ENCODE results near the gene SFT2D3. TPM values are rescaled to one million over a fixed set of nuclear protein-coding genes. Genes with fewer than 3 reads are reported as not detected.

Gene SFT2D3
- total and polyA plus RNA-seq, 2 experiments from 2014 or later: 1.6 to 10.7 TPM

DNA sequence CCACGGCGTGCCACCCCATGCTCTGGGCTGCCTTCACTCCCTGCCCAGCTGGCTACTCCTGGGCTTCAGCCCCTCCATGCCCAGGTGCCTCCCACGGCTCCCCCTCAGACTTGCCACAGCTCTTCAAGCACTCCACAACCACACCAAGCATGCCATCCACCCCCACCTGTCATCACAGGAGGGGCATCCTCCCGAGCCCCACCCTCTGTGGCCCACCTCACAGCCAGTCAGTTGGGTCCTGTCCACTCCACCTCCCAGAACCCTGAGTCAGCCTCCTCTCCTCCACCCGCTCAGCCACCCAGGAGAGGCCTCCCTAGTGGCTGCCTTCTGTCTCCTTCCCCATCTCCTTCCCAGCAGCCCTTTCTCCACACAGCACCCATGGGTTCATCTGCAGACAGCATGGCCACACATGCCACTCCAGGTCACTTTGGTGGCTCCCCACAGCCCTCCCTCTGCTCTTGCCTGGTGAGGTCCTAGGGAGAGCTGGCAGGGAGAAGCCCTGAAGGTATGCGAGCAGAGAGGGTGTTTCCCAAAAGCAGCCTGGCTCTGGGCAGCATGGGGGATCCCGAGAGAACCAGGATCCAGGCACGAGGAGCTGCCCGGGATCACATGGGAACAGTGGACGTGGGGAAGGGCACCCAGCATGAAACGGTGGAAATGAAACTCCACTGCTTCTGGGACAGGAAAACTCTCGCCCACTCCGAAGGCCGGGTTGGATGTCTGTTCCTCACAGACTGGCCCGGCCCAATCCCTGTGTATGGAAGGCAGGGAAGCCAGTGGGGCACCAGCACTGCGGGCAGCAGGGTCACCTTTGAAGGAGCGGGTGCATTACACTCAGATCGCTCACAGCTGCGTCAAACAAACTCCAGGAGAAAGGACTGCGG is 28.7 kb upstream of the SFT2D3 start:
- Histone ChIP-seq H3K27ac (no peak overlapping the region), H3K27me3 (peaks cover 30% of the 10 kb centered on the region), H3K4me3 (no peak overlapping the region)

DNA sequence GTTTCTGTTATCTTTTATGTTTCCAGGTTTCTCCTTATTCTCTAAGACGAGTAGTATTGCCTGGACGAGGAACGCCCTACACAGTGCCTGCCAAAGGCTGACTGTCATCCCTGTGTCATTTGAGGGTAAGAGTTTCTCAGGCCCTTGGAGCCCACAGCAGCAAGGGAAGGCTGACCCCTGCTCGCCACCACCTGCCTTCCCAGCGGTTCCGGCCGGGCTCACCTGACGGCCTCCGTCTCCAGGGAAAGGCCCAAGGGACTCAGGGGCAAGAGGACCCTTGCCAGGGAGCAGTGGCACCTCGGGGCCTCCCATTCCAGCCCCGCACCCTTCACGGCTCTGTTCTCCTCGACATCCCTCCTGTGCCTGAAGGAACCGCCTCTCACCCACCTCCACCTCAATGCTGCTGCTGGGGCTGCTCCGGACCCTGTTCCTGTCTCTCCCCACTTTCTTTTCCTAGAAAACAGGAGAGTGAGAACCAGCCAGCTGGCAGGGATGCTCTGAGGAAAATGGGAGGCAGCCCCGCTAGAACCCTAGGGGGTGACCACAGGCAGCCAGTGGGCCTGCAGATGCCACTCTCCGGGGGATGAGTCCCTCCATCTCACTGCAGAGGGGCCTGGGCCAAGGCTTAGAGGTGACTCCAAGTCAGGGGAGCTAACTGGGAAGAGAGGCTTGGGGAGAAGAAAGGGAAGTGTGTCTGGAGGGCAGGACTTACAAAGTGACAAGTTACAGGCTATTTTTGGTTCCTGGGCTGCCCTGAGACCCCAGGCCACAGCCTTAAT is 27.8 kb upstream of the SFT2D3 start:
- Histone ChIP-seq H3K4me1 (ENCODE audit: insufficient read depth) (no peaks in the 10 kb centered on the region), H4K20me1 (ENCODE audit: insufficient read depth, poor library complexity, severe bottlenecking) (no peaks in the 10 kb centered on the region), H3K36me3 (replicated peaks; ENCODE audit: insufficient read depth, low read depth) (no peaks in the 10 kb centered on the region), H3K9me3 (ENCODE audit: low read depth) (no peaks in the 10 kb centered on the region), H3K9me2 (replicated peaks; ENCODE audit: insufficient read depth) (no peaks in the 10 kb centered on the region), H3K79me2 (no peaks in the 10 kb centered on the region), H3K4me2 (peak overlapping the region; percentile 100), H3K27ac (no peak overlapping the region), H3K4me3 (no peak overlapping the region), H2AFZ (no peak overlapping the region), H3K27me3 (peaks cover 38% of the 10 kb centered on the region)
- peak; percentile 3 for DNase-seq (ENCODE audit: low spot score)
- WGBS (ENCODE audit: low lambda C conversion rate, missing lambda C conversion rate): 91% methylated on average over 17 of the region's 17 CpGs
- TF ChIP-seq, protein P1, sequence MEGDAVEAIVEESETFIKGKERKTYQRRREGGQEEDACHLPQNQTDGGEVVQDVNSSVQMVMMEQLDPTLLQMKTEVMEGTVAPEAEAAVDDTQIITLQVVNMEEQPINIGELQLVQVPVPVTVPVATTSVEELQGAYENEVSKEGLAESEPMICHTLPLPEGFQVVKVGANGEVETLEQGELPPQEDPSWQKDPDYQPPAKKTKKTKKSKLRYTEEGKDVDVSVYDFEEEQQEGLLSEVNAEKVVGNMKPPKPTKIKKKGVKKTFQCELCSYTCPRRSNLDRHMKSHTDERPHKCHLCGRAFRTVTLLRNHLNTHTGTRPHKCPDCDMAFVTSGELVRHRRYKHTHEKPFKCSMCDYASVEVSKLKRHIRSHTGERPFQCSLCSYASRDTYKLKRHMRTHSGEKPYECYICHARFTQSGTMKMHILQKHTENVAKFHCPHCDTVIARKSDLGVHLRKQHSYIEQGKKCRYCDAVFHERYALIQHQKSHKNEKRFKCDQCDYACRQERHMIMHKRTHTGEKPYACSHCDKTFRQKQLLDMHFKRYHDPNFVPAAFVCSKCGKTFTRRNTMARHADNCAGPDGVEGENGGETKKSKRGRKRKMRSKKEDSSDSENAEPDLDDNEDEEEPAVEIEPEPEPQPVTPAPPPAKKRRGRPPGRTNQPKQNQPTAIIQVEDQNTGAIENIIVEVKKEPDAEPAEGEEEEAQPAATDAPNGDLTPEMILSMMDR (IDR thresholded peaks at IDR 0.05; ENCODE audit: poor library complexity): no peak
- TF ChIP-seq EZH2 (IDR thresholded peaks at IDR 0.05; ENCODE audit: borderline replicate concordance): no peak
- TF ChIP-seq EZH2phosphoT487 (IDR thresholded peaks at IDR 0.05; ENCODE audit: low read depth, severe bottlenecking, unreplicated experiment): no peak

More for the DNA sequence above, 28.7 kb upstream of the SFT2D3 start:
- Histone ChIP-seq H3K4me1 (ENCODE audit: insufficient read depth) (no peaks in the 10 kb centered on the region), H2AFZ (no peak overlapping the region), H3K9me3 (ENCODE audit: low read depth) (no peaks in the 10 kb centered on the region), H3K36me3 (replicated peaks; ENCODE audit: insufficient read depth, low read depth) (no peaks in the 10 kb centered on the region), H3K9me2 (replicated peaks; ENCODE audit: insufficient read depth) (no peaks in the 10 kb centered on the region), H3K4me2 (no peak overlapping the region), H4K20me1 (ENCODE audit: insufficient read depth, poor library complexity, severe bottlenecking) (no peaks in the 10 kb centered on the region), H3K79me2 (no peaks in the 10 kb centered on the region)
- 88% methylated on average over 20 of the region's 20 CpGs for WGBS (ENCODE audit: low lambda C conversion rate, missing lambda C conversion rate)
- DNase-seq (ENCODE audit: low spot score): peak; percentile 4
- TF ChIP-seq EZH2phosphoT487 (IDR thresholded peaks at IDR 0.05; ENCODE audit: low read depth, severe bottlenecking, unreplicated experiment) (no peak), EZH2 (IDR thresholded peaks at IDR 0.05; ENCODE audit: borderline replicate concordance) (no peak)
- TF ChIP-seq, protein P1 (IDR thresholded peaks at IDR 0.05; ENCODE audit: poor library complexity): no peak

DNA sequence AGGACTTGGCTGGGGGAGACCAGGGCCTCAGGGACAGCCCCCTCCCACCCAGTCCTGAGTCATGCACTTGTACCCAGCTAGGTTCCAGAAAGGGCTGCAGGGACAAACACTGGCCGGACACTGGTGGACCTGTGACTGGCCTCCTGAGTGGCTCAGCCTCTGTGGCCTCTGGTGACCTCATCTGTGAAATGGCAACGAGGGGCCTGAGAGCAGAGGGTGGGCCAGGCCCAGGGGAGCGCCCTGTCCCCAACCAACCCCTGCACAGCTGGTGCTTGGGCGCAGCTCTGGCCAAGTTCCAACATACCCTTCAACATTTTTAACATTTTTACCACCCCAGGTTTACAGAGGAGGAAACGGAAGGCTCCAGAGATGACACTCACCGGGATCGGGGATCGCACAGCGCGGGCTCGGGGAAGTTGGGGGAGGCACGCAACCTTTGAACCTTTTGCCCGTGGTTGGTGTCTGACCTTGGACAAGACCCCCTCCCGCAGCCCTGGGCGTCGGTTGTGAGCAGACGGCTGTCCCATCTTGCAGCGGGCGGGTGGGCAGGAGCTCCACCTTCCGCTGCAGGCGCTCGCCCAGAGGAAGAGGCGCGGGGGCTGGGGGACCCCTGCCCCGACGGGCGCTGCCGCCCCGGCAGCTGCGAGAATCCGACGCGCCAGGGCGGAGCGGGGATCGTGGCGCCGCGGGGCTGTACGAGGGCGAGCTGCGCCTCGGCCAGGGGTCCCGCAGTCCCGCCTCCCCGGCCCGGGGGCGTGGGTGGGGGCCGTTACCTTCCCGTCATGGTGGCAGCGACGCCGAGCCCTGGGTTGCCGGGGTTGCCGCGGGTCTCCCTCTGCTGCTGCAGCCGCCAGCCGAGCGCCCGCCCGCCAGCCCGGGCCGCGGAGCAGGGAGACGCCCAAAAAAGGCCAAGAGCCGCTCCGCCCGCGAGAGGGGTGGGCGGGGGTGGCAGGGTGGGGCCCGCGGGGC is 26.8 kb upstream of the SFT2D3 start:
- H2AFZ ChIP-seq: no peak overlapping the region
- no peak for DNase-seq (ENCODE audit: low spot score)
- H3K27me3 ChIP-seq: peaks cover 38% of the 10 kb centered on the region
- peak overlapping the region; percentile 100 for H3K4me2 ChIP-seq
- no peaks in the 10 kb centered on the region for H3K79me2 ChIP-seq
- WGBS (ENCODE audit: low lambda C conversion rate, missing lambda C conversion rate): 18% methylated on average over 27 of the region's 72 CpGs
- H3K27ac ChIP-seq: no peak overlapping the region
- H3K36me3 ChIP-seq (replicated peaks; ENCODE audit: insufficient read depth, low read depth): no peaks in the 10 kb centered on the region
- no peaks in the 10 kb centered on the region for H3K4me1 ChIP-seq (ENCODE audit: insufficient read depth)
- peak overlapping the region; percentile 42 for H3K4me3 ChIP-seq
- H3K9me3 ChIP-seq (ENCODE audit: low read depth): no peaks in the 10 kb centered on the region
- H4K20me1 ChIP-seq (ENCODE audit: insufficient read depth, poor library complexity, severe bottlenecking): no peaks in the 10 kb centered on the region
- TF ChIP-seq, protein P1 (IDR thresholded peaks at IDR 0.05; ENCODE audit: poor library complexity): no peak
- peak; percentile 59 for TF ChIP-seq EZH2 (IDR thresholded peaks at IDR 0.05; ENCODE audit: borderline replicate concordance)
- TF ChIP-seq EZH2phosphoT487 (IDR thresholded peaks at IDR 0.05; ENCODE audit: low read depth, severe bottlenecking, unreplicated experiment): no peak
- no peaks in the 10 kb centered on the region for H3K9me2 ChIP-seq (replicated peaks; ENCODE audit: insufficient read depth)
